H1 (cell line): ENCODE data around the gene ME3. TPM values are rescaled to one million over a fixed set of nuclear protein-coding genes. Genes with fewer than 3 reads are reported as not detected.

ENCODE experiments used
- CREB1 ChIP-seq: IDR thresholded peaks from 2 replicates; pipeline ENCODE4 v1.6.1; 2012; ENCODE audit warnings: inconsistent platforms
- KDM5A ChIP-seq: fragments of 200-600 bp; IDR thresholded peaks from 2 replicates; pipeline ENCODE4 v1.7.1; 2012; ENCODE audit warnings: mild to moderate bottlenecking, low read length, inconsistent platforms, mixed read lengths
- POLR2A ChIP-seq, 2 experiments: IDR thresholded peaks; 1 replicate in 1 of 2; 2 replicates in 1 of 2; pipeline ENCODE4 v1.6.1; 2011; ENCODE audit warnings: low read depth in 2 of 2, low read length in 2 of 2, mild to moderate bottlenecking in 2 of 2; ENCODE audit errors: control extremely low read depth in 1 of 2
- polyA plus RNA-seq, 7 experiments: library from polyadenylated mRNA; depleted of rRNA in 3 of 7; stranded (reverse) in 5 of 7; unstranded in 2 of 7; fragments of >200 nt in 5 of 7; fragments of 200-250 nt in 2 of 7; gene quantifications; 1 replicate in 5 of 7; 2 replicates in 1 of 7; 4 replicates in 1 of 7; pipeline versions ENCODE4 v1.2.1 to v1.2.3, GENCODE V29; 2011 to 2013; ENCODE audit warnings: missing spikeins in 2 of 7, mixed read lengths in 2 of 7
- total RNA-seq: library from RNA; stranded (reverse); fragmentation: NEBNext Ultra II Directional; extraction: Animal tissue kit (Norgen Biotek cat#: 25700); gene quantifications from 2 replicates; pipeline ENCODE4 v1.2.1, GENCODE V29; 2021
- TF ChIP-seq, protein P1 (sequence below): IDR thresholded peaks from 2 replicates; pipeline ENCODE4 v1.6.1; 2012; ENCODE audit warnings: low read length, inconsistent platforms
- TF ChIP-seq, protein P2 (sequence below): IDR thresholded peaks from 2 replicates; pipeline ENCODE4 v1.6.1; 2012; ENCODE audit warnings: inconsistent platforms
- TF ChIP-seq, protein P3 (sequence below): IDR thresholded peaks from 2 replicates; pipeline ENCODE4 v1.6.1; 2012; ENCODE audit warnings: inconsistent platforms

ME3 gene
- total and polyA plus RNA-seq, 2 of the 8 experiments (the other 6 are each of a cell fraction or from before 2014, with no cell fraction given): 1.5 to 2.8 TPM

DNA sequence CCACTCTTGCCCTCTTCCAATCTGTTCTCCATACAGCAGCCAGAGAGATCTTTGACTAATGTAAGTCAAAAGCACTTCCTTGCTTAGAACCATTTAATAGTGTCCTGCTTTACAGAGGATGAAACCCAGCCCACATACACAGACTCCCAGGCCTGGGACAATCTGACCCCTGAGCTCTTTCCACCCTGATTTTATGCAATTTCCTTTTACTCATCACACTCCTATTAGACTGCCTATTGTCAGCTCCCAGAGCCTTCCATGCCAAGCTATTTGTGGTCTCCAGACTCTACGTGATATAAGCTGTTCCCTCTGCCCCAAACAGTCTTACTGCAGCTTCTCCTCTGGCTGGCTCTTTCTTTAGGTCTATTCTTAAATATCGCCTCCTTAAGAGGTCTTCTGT is 28.1 kb downstream of the ME3 start (continued):
- TF ChIP-seq, protein P1, sequence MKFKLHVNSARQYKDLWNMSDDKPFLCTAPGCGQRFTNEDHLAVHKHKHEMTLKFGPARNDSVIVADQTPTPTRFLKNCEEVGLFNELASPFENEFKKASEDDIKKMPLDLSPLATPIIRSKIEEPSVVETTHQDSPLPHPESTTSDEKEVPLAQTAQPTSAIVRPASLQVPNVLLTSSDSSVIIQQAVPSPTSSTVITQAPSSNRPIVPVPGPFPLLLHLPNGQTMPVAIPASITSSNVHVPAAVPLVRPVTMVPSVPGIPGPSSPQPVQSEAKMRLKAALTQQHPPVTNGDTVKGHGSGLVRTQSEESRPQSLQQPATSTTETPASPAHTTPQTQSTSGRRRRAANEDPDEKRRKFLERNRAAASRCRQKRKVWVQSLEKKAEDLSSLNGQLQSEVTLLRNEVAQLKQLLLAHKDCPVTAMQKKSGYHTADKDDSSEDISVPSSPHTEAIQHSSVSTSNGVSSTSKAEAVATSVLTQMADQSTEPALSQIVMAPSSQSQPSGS: no peak
- TF ChIP-seq KDM5A (no peak), POLR2A (IDR thresholded peaks at IDR 0.05; ENCODE audit: control extremely low read depth in 1 of 2, low read depth in 2 of 2, low read length in 2 of 2) (no peak), CREB1 (no peak)
- TF ChIP-seq, protein P2, sequence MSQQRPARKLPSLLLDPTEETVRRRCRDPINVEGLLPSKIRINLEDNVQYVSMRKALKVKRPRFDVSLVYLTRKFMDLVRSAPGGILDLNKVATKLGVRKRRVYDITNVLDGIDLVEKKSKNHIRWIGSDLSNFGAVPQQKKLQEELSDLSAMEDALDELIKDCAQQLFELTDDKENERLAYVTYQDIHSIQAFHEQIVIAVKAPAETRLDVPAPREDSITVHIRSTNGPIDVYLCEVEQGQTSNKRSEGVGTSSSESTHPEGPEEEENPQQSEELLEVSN: no peak
- TF ChIP-seq, protein P3, sequence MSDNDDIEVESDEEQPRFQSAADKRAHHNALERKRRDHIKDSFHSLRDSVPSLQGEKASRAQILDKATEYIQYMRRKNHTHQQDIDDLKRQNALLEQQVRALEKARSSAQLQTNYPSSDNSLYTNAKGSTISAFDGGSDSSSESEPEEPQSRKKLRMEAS: no peak
